ENCODE measurements around the gene ZNF512. TPM values are rescaled to one million over a fixed set of nuclear protein-coding genes. Genes with fewer than 3 reads are reported as not detected.
"Not testable (repeated sequence)": the region's sequence is repeated elsewhere in the genome, so short reads cannot be mapped to it uniquely, and the experiment has no call there.

The ZNF512 gene
- polyA plus RNA-seq, 1 donor from 2014 or later = 27.6 TPM

DNA sequence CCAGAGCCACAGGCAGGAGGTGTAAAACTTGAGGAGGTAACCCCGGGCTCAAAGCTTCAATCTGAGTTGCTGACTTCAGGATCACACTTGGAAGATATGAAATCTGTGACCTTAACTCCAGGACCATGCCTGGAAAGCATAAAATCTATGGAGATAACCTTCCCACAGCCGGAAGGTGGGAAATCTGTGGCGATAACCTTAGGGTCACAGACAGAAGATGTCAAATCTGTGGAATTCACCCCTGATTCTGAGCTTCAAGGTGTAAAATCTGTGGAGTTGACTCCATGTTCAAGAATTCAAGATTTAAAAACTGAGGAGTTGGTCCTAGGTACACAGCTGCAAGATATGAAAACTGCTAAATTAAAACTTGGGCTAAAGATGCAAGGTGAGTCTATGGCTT lies 11.6 kb upstream of the ZNF512 start:
- H3K27ac Mint-ChIP-seq = no peak overlapping the region

DNA sequence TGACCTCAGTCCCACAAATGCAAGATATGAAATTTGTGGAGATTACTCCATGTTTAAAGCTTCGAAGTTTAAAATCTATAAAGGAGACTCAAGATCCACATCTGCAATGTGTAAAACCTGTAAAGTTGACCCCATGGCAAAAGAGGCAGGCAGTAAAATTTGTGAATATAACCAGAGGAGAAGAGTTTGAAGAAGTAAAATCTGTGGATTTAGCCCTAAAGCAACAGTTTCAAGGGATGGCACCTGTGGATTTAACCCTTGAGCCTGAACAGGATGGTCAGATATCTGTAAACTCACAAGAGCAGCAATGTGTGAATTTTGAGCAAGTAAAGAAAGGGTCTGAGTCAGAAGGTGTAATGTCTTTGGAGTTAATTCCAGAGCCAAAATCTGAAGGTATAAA lies 11.2 kb upstream of the ZNF512 start:
- Mint-ChIP-seq H3K4me3 (no peak overlapping the region), H3K27me3 (peaks cover 16% of the 10 kb centered on the region), H3K4me1 (peaks cover 0 to 1% (median 0%) of the 10 kb centered on the region in 3 donors), H3K27ac (no peak overlapping the region), H3K36me3 (peaks cover 5% of the 10 kb centered on the region), H3K9me3 (peaks cover 4 to 9% (median 5%) of the 10 kb centered on the region in 3 donors)

More for the DNA sequence above, 11.6 kb upstream of the ZNF512 start:
- peaks cover 0 to 1% (median 0%) of the 10 kb centered on the region in 3 donors for H3K4me1 Mint-ChIP-seq
- H3K9me3 Mint-ChIP-seq = peaks cover 4 to 8% (median 5%) of the 10 kb centered on the region in 3 donors
- peaks cover 5% of the 10 kb centered on the region for H3K36me3 Mint-ChIP-seq
- no peak overlapping the region for H3K4me3 Mint-ChIP-seq
- H3K27me3 Mint-ChIP-seq = peaks cover 19% of the 10 kb centered on the region

DNA sequence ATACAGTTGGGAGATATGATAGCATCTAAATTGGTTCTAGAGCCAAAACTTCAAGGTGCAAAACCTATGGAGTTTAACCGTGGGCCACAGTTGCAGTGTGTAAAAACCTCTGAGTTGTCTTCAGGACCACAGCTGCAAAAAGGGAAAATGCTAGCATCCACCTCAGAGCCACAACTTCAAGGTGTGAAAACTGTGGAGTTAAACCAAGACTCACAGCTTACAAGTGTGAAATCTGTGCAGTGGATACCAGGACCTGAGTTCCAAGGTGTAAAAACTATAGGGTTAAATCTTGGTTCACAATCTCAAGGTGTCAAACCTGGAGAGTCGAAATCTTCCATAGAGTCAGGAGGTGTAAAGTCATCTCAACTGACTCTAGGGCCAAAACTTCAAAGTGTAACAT lies 10.4 kb upstream of the ZNF512 start:
- peaks cover 4 to 14% (median 5%) of the 10 kb centered on the region in 3 donors for H3K9me3 Mint-ChIP-seq
- H3K4me3 Mint-ChIP-seq = no peak overlapping the region
- peaks cover 10% of the 10 kb centered on the region for H3K27me3 Mint-ChIP-seq
- no peak overlapping the region for H3K27ac Mint-ChIP-seq
- H3K36me3 Mint-ChIP-seq = peaks cover 5% of the 10 kb centered on the region
- peaks cover 0 to 1% (median 0%) of the 10 kb centered on the region in 3 donors for H3K4me1 Mint-ChIP-seq

- H3K36me3 Mint-ChIP-seq = peaks cover 5% of the 10 kb centered on the region
- no peak overlapping the region for H3K27ac Mint-ChIP-seq
- peaks cover 10% of the 10 kb centered on the region for H3K27me3 Mint-ChIP-seq
- peaks cover 5 to 20% (median 7%) of the 10 kb centered on the region in 3 donors for H3K9me3 Mint-ChIP-seq
- no peak overlapping the region for H3K4me3 Mint-ChIP-seq
- H3K4me1 Mint-ChIP-seq = peaks cover 0 to 1% (median 0%) of the 10 kb centered on the region in 3 donors
Observed at GRCh38 chr2:27572998-27573429, 9.8 kb upstream of the ZNF512 start.

DNA sequence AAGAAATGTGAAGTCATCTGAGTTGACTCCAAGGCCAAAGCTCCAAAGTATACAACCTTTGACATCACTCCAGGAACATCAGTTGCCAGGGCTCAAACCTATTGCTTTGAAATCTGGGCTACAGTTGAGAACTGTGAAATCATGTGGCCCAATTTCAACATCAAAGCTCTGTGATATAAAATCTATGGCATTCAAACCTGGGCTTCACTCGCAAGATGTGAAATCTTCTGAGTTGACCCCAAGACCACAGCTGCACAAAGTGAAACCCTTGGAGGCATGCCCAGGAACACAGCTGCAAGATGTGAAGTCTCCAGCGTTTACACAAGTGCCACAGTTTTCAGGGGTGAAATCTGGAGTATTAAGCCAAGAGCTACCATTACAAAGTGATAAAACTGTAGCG lies 9.4 kb upstream of the ZNF512 start:
- no peak overlapping the region for H3K4me3 Mint-ChIP-seq
- peaks cover 8% of the 10 kb centered on the region for H3K27me3 Mint-ChIP-seq
- H3K27ac Mint-ChIP-seq = no peak overlapping the region
- peaks cover 5 to 20% (median 7%) of the 10 kb centered on the region in 3 donors for H3K9me3 Mint-ChIP-seq
- peaks cover 0 to 1% (median 0%) of the 10 kb centered on the region in 3 donors for H3K4me1 Mint-ChIP-seq
- peaks cover 3% of the 10 kb centered on the region for H3K36me3 Mint-ChIP-seq

GRCh38 chr2:27581417-27582128 lies 1.3 kb upstream of the ZNF512 start:
- Mint-ChIP-seq H3K27me3 (no peaks in the 10 kb centered on the region), H3K36me3 (peaks cover 10% of the 10 kb centered on the region), H3K4me1 (peaks cover 28 to 40% (median 34%) of the 10 kb centered on the region in 3 donors), H3K4me3 (peak overlapping the region; percentile 39 to 95 (median 90)), H3K9me3 (peaks cover 0 to 20% (median 3%) of the 10 kb centered on the region in 3 donors), H3K27ac (peak overlapping the region in 1 of 3 donors; percentile 29)

GRCh38 chr2:27582129-27582694 lies 630 bp upstream of the ZNF512 start:
- Mint-ChIP-seq H3K4me3 (peak overlapping the region; percentile 91 to 98 (median 96)), H3K9me3 (peaks cover 0 to 14% (median 3%) of the 10 kb centered on the region in 3 donors), H3K36me3 (peaks cover 17% of the 10 kb centered on the region), H3K27ac (peak overlapping the region; percentile 87 to 96 (median 92)), H3K27me3 (no peaks in the 10 kb centered on the region), H3K4me1 (peaks cover 33 to 44% (median 38%) of the 10 kb centered on the region in 3 donors)

GRCh38 chr2:27583390-27583915 lies 611 bp downstream of the ZNF512 start:
- peaks cover 19% of the 10 kb centered on the region for H3K36me3 Mint-ChIP-seq
- peaks cover 36 to 51% (median 45%) of the 10 kb centered on the region in 3 donors for H3K4me1 Mint-ChIP-seq
- peaks cover 0 to 12% (median 0%) of the 10 kb centered on the region in 3 donors for H3K9me3 Mint-ChIP-seq
- H3K27ac Mint-ChIP-seq = peak overlapping the region; percentile 87 to 96 (median 92)
- H3K27me3 Mint-ChIP-seq = no peaks in the 10 kb centered on the region
- peak overlapping the region; percentile 91 to 98 (median 96) for H3K4me3 Mint-ChIP-seq

GRCh38 chr2:27584597-27584996 lies 1.8 kb downstream of the ZNF512 start:
- peaks cover 0 to 10% (median 0%) of the 10 kb centered on the region in 3 donors for H3K9me3 Mint-ChIP-seq
- peaks cover 36 to 52% (median 45%) of the 10 kb centered on the region in 3 donors for H3K4me1 Mint-ChIP-seq
- peak overlapping the region in 1 of 3 donors; percentile 36 for H3K27ac Mint-ChIP-seq
- H3K27me3 Mint-ChIP-seq = no peaks in the 10 kb centered on the region
- peak overlapping the region; percentile 28 to 95 (median 61) for H3K4me3 Mint-ChIP-seq
- peaks cover 19% of the 10 kb centered on the region for H3K36me3 Mint-ChIP-seq

DNA sequence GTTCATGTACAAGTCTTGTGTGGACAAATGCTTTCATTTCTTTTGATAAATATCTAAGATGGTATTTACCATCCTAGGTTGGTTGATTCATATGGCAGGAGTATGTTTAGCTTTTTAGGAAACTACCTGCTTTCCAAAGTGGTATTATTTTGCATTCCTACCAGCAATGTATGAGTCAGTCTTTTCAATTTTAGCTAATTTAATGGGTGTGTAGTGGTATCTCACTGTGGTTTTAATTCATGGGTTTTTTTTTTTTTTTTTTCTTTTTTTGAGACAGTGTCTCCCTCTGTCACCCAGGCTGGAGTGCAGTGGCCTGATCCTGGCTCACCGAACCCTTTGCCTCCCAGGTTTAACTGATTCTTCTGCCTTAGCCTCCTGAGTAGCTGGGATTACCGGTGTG lies 4.2 kb downstream of the ZNF512 start:
- Mint-ChIP-seq H3K36me3 (peaks cover 30% of the 10 kb centered on the region), H3K4me1 (peaks cover 38 to 52% (median 48%) of the 10 kb centered on the region in 3 donors), H3K4me3 (peak overlapping the region in 3 of 4 donors; percentile 14 to 76 (median 17)), H3K9me3 (peaks cover 0 to 10% (median 10%) of the 10 kb centered on the region in 3 donors), H3K27ac (peak overlapping the region in 1 of 3 donors; percentile 64), H3K27me3 (no peaks in the 10 kb centered on the region)

GRCh38 chr2:27588308-27588707 lies 5.5 kb downstream of the ZNF512 start:
- Mint-ChIP-seq H3K27me3 (no peaks in the 10 kb centered on the region), H3K36me3 (peaks cover 34% of the 10 kb centered on the region), H3K4me1 (peaks cover 33 to 44% (median 43%) of the 10 kb centered on the region in 3 donors), H3K4me3 (peak overlapping the region in 2 of 4 donors; percentile 3 to 43), H3K27ac (no peak overlapping the region), H3K9me3 (peaks cover 0 to 13% (median 10%) of the 10 kb centered on the region in 3 donors)

DNA sequence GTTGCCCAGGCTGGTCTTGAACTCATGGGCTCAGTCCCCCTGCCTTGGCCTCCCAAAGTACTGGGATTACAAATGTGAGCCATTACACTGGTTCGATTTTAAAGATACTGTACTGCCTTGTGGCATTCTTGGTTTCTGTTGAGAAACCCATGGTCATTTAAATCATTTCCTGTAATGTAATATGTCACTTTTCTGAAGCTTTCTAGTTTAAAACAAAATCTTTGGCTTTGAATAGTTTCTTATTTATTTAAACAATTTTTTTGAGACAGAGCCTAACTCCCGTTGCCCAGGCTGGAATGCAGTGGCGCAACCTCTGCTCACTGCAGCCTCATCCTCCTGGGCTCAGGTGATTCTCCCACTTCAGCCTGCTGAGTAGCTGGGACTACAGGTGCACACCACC lies 8.9 kb downstream of the ZNF512 start:
- peaks cover 0 to 20% (median 13%) of the 10 kb centered on the region in 3 donors for H3K9me3 Mint-ChIP-seq
- H3K4me1 Mint-ChIP-seq = peaks cover 10 to 18% (median 17%) of the 10 kb centered on the region in 3 donors
- peaks cover 37% of the 10 kb centered on the region for H3K36me3 Mint-ChIP-seq
- no peaks in the 10 kb centered on the region for H3K27me3 Mint-ChIP-seq
- no peak overlapping the region for H3K27ac Mint-ChIP-seq
- H3K4me3 Mint-ChIP-seq = no peak overlapping the region

- Mint-ChIP-seq H3K27me3 (no peaks in the 10 kb centered on the region), H3K9me3 (peaks cover 0 to 20% (median 10%) of the 10 kb centered on the region in 3 donors), H3K36me3 (peaks cover 30% of the 10 kb centered on the region), H3K4me1 (peaks cover 8 to 21% (median 14%) of the 10 kb centered on the region in 3 donors), H3K4me3 (peak overlapping the region in 1 of 4 donors; percentile 82), H3K27ac (no peak overlapping the region)
Observed at GRCh38 chr2:27593240-27593639, 10.4 kb downstream of the ZNF512 start.

GRCh38 chr2:27594020-27594703 lies 11.3 kb downstream of the ZNF512 start:
- H3K4me1 Mint-ChIP-seq = peaks cover 13 to 18% (median 16%) of the 10 kb centered on the region in 3 donors
- not testable (repeated sequence) for H3K27ac Mint-ChIP-seq, H3K27me3 Mint-ChIP-seq, H3K4me3 Mint-ChIP-seq
- H3K36me3 Mint-ChIP-seq = peaks cover 32% of the 10 kb centered on the region
- H3K9me3 Mint-ChIP-seq = peaks cover 0 to 20% (median 10%) of the 10 kb centered on the region in 3 donors

Measured in IgD-negative memory B cell (primary cell).